ENCODE measurements around the gene SELENBP1. TPM values are rescaled to one million over a fixed set of nuclear protein-coding genes. Genes with fewer than 3 reads are reported as not detected.

Gene SELENBP1
- total RNA-seq, 1 experiment from 2014 or later, result 29.8 TPM

Other genes with a start within 250 kb of the SELENBP1 start
- gene SEMA6C, start 226.1 kb downstream of the SELENBP1 start, total RNA-seq (2014; rRNA removed), result 2.0 and 2.8 TPM in 2 replicates
- not detected in 2 replicates for gene TNFAIP8L2, start 216.1 kb downstream of the SELENBP1 start, total RNA-seq (2014; rRNA removed)
- gene LYSMD1, start 206.8 kb downstream of the SELENBP1 start, total RNA-seq (2014; rRNA removed), result 6.3 and 7.5 TPM in 2 replicates
- 80.3 and 82.4 TPM in 2 replicates for gene SCNM1, start 206.6 kb downstream of the SELENBP1 start, total RNA-seq (2014; rRNA removed)
- 1.8 and 2.7 TPM in 2 replicates for gene TMOD4, start 196.7 kb downstream of the SELENBP1 start, total RNA-seq (2014; rRNA removed)
- gene VPS72, start 182.5 kb downstream of the SELENBP1 start, total RNA-seq (2014; rRNA removed), result 75.1 and 94.7 TPM in 2 replicates
- gene PIP5K1A, start 174.2 kb downstream of the SELENBP1 start, total RNA-seq (2014; rRNA removed), result 63.3 and 78.3 TPM in 2 replicates
- 404 and 469 TPM in 2 replicates for gene PSMD4, start 118.0 kb downstream of the SELENBP1 start, total RNA-seq (2014; rRNA removed)
- gene ZNF687, start 90.4 kb downstream of the SELENBP1 start, total RNA-seq (2014; rRNA removed), result 24.6 and 30.3 TPM in 2 replicates
- 75.6 and 99.5 TPM in 2 replicates for gene PI4KB, start 45.3 kb downstream of the SELENBP1 start, total RNA-seq (2014; rRNA removed)
- gene RFX5, start 25.5 kb downstream of the SELENBP1 start, total RNA-seq (2014; rRNA removed), result 34.1 and 41.0 TPM in 2 replicates
- gene PSMB4, start 26.9 kb upstream of the SELENBP1 start, total RNA-seq (2014; rRNA removed), result 734 and 818 TPM in 2 replicates
- gene POGZ, start 86.8 kb upstream of the SELENBP1 start, total RNA-seq (2014; rRNA removed), result 30.5 and 77.9 TPM in 2 replicates
- 13.3 and 20.1 TPM in 2 replicates for gene CGN, start 138.7 kb upstream of the SELENBP1 start, total RNA-seq (2014; rRNA removed)
- gene TUFT1, start 167.6 kb upstream of the SELENBP1 start, total RNA-seq (2014; rRNA removed), result 33.9 and 46.9 TPM in 2 replicates
- gene SNX27, start 239.3 kb upstream of the SELENBP1 start, total RNA-seq (2014; rRNA removed), result 25.1 and 34.8 TPM in 2 replicates